Stimulated activated CD8-positive, alpha-beta memory T cell treated with anti-CD3 and anti-CD28 coated beads, Interleukin-12 subunit alpha, Interleukin-12 subunit beta, amount 100 ng/mL, for 4 hours (primary cell): ENCODE results near the gene SGK1.
"Not testable (repeated sequence)": the region's sequence is repeated elsewhere in the genome, so short reads cannot be mapped to it uniquely, and the experiment has no call there.

Source experiments
- DNase-seq: peaks from one replicate; pipeline ENCODE4 v3.0.0-alpha.2; 2020; ENCODE audit warnings: low read depth

Gene SGK1

GRCh38 chr6:134303891-134304290, 14.0 kb downstream of the SGK1 start:
- no peak for DNase-seq

DNA sequence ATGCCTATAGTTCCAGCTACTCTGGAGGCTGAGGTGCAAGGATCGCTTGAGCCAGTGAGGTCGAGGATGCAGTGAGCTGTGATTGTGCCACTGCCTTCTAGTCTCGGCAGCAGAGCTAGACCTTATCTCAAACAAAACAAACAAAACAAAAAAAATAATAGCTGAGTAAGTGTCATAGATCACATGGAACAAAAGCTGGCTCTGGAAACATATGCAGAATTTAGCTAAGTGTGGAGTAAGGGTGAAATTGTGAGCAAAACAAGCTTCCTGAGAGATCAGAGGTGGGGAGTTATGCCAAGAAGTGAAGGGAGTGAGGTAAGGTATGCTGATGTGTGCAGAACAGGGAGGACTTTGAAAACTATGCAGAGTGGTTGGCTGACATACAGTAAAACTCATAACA, 18.7 kb downstream of the SGK1 start:
- no peak for DNase-seq

DNA sequence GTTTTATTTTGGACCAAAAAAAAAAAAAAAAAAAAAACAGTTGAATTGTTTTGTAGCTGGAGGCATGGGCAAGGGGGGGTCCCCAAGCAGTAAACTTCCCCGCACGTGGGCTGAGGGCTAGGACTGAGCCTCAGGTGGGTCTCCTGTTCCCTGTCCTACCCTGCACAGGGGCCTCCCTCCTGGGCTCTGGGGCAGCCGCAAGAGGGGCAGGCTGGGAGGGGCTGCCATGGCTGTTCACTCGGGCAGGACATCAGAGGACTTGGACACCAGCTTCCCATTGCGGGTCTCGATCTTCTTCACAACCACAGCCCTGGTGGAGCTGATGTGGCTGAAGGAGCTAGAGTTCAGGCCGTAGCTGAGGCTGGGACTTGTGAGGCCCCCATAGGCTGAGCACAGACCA, 21.1 kb downstream of the SGK1 start:
- no peak for DNase-seq

DNA sequence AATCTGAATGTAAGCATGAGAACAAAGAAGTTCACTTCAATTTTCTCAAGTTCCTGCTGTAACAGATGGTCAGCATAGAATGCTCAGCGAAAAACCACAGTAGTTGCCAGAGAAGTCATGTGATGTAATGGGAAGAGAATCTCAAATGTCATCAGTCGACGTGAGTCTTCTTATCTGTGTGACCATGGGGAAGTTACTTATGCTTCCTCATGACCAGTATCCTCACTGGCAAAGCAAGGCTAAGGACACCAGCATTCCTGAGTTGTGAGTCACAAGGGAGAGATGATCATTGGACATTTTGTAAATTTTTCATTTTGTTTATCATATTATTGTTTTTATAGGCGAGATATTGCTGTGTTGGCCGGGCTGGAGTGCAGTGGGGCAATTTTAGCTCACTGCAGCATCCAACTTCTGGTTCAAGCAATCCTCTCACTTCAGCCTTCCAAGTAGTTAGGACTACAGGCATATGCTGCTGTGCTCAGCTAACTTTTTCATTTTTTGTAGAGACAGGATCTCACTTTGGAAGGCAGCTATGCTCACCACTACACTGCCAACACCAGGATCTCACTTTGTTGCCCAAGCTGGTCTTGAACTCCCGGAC, 21.9 kb downstream of the SGK1 start:
- no peak for DNase-seq

DNA sequence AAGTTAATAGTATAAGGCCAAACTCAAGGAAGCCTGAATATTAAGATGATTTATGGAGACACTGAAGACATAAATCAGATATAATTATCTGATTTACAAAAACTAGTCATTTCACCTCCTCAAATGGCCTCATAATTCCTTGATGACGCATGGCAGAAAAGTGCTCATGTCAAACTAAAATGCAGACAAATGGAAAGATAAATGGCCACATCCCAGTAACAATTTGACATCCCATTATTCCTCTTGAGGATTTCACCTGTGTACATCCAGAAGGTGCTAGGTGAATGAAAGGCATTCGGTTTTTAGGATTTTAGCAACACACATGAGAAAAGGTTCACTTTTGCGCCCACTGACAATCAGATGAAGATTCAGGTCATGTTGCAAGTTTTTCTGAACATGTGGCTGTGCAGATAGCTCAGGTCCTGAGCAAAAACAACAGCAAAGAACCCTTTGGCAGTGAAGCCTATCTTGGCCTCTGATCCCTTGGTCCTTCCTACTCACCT, 24.2 kb downstream of the SGK1 start:
- no peak for DNase-seq

DNA sequence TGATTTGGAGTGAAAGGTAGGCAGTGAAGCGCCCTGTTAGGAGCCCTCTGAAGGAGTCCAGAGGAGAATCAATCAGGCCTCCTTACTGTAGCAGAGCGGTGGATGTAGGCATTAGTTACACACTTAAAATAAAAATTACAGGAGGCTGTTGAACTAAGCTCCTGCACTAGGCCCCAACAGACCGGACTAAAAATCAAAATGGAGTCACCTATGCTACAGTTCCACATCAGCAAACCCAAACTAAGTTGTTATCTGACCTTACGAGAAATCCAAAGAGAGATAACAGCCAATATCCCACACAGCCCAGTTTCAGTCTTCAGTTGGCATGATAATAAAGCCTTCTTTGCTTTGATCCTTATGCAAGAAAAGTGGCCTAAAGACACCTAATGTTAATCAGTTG, 26.8 kb downstream of the SGK1 start:
- DNase-seq: no peak

GRCh38 chr6:134289204-134289575, 28.7 kb downstream of the SGK1 start:
- DNase-seq: no peak

DNA sequence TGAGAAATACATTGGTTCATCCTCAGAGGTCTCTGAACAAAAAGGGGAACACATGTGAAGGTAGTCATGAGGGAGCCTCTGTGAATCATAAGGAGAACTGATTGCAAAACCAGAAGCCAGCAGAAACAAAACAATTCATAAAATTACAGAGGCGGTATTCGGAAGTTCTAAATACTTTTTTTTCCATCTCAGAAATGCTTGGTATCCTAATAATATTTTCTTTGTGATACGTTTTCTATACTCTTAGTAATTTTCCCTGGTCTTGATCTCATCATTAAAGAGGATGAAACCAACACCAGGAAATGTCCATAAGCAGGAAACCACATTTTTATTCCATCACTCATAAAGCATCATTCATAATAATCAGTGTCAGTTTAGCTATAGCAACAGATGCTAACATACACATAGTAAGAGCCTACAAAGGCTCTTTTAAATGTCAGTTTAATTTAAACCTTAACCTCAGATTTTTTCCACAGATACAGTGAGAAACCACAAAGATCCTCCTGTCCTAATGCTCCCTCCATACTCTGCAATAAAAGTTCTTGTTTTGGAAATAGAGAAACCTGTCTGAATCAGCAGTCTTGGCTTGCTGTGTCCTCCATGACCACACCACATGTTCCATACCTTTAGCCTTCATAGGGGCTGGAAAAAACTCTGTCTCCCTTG, 29.2 kb downstream of the SGK1 start:
- no peak for DNase-seq

DNA sequence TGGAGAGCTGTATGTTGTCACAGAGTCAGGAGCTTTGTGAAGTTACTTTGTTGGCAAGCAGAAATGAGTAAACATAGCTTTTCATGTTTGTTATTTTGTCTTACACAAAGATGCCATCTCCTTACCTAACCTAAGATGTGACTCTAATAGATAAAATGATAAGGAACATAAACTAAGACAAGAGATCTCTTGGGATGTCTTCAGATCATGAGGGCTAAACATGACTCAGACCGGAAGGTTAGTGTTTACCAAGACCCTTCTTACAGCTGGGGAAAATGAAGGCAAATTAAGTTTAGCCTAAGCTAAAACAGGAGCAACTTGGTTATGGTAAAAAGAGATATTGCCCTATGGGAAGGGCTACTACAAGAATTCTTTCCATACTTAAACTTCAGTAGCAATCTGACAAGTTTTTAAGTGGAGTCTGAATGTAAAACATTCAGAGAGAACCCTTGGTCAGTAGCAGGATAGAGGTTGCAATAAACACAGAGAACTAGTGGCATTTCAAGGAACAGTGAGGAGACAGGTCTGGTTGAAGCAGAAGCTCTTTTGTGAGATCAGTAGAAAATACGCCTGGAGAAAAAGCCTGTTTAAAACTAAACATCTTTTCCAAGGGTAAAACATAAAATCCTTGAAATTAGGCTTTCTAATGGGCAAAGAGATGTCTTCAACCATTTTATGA, 29.9 kb downstream of the SGK1 start:
- DNase-seq: no peak

- DNase-seq: no peak
These were observed 35.1 kb downstream of the SGK1 start for GRCh38 chr6:134282816-134283215.

DNA sequence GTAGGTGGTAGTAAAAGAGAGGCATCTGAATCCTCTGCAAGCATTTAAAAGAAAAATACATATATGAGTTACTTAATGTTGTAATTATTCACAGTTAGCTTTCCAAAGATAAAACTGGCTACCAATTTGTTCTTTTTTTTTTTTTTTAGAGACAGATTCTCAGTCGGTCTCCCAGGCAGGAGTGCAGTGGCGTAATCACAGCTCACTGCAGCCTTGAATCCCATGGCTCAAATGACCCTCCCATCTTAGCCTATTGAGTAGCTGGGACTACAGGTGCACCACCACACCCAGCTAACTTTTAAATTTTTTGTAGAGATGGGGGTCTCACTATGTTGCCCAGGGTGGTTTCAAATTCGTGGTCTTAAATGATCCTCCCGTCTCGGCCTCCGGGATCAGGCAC, 36.5 kb downstream of the SGK1 start:
- no peak for DNase-seq

DNA sequence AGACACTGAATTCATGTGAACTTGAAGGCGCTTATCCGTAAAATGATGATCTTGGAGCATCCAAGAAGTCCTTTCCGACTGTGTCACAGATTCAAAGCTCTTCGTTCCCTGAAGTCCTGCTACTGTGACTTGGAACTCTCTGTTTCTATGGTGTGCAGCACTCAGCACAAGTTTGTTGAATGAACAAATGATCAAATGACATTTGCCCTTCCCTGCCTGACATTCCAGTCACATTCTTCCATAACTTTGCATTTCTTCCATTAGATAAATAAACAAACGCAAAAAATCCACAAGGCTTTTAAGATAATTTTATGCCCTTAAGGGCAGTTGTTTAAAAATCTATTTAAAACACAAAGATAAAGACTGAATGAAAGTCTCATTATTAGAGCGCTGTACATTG, 39.9 kb downstream of the SGK1 start:
- DNase-seq: no peak

DNA sequence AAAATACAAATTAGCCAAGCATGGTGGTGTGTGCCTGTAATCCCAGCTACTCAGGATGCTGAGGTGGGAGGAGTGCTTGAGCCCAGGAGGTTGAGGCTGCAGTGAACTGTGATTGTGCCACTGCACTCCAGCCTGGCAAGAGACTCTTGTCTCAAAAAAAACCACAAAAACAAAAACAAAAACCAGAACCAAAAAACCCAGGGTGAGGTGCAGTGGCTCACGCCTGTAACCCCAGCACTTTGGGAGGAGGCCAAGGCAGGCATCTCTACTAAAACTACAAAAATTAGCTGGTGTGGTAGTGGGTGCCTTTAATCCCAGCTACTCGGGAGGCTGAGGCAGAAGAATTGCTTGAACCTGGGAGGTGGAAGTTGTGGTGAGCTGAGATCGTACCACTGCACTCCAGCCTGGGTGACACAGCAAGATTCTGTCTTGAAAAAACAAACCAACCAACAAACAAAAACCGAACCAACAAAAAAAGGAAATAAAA, 41.0 kb downstream of the SGK1 start:
- DNase-seq: not testable (repeated sequence)

DNA sequence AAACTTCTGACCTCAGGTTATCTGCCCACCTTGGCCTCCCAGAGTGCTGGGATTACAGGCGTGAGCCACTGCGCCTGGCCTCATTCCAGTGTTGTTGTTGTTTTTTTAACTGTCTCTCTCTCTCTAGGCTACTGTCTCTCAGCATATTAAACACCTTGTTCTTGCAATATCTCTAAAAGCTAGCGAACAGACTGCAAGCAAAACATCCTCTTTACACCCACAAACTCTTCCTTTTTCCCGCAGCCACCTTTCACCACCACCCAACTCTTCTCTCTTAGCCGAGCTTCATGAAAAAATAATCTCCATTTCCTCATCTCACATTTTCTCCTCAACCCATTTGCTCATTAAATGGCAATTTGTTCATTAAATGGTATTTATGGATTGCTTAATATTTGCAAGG, 45.5 kb downstream of the SGK1 start:
- no peak for DNase-seq

- no peak for DNase-seq
These were observed 50.0 kb downstream of the SGK1 start for GRCh38 chr6:134267917-134268361.

- no peak for DNase-seq
These were observed 51.1 kb downstream of the SGK1 start for GRCh38 chr6:134266776-134267175.

DNA sequence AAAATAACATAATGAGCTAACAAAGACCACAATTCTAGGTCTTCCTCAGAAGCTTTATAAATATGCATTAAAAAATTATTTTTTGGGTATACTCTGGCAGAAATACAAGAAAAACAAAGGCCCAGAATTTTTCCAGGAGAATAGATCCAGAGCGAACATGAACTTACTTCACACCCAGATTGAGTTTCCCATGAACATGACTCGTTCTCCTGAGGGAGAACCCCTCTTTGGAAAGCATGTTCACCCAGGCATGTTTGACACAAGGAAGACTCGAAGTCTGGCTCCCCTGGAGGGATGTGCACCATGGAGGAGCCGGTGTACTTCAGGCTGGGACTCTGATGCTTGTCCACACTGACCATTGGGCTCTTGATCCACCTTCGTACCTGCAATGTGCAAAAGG, 56.1 kb downstream of the SGK1 start:
- no peak for DNase-seq

- DNase-seq: no peak
These were observed 59.0 kb downstream of the SGK1 start for GRCh38 chr6:134258849-134259306.

DNA sequence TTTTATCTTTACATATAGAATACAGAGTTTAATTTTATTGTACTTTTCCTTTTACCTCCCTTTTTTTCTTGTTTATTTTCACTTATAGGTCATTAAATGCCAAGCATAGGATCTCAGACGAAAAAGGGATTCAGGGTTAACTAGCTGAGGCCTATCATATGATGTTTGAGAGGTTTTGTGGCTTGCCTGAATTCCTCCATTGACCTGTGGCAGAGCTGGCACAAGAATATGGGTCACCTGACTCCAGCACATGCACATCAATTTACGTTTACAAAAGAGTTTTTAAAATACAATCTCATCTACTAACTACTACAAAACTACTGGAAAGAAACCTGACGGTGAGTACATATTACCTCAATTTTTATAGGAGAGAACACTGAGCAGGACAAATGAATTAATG, 60.4 kb downstream of the SGK1 start:
- DNase-seq: no peak

- DNase-seq: no peak
These were observed 61.0 kb downstream of the SGK1 start for GRCh38 chr6:134256862-134257261.

DNA sequence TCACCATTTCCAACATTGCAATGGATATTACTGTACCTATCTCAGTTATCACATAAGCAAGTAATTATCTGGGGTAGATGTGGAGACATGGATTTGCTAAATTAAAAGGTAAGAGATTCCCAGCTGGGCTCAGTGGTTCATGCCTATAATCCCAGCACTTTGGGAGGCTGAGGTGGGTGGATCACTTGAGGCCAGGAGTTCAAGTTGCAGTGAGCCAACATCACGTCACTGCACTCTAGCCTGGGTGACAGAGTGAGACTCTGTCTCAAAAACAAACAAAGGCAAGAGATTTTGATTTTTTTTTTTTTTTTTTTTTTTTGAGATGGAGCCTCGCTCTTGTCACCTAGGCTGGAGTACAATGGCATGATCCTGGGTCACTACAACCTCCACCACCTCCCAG, 62.6 kb downstream of the SGK1 start:
- not testable (repeated sequence) for DNase-seq

DNA sequence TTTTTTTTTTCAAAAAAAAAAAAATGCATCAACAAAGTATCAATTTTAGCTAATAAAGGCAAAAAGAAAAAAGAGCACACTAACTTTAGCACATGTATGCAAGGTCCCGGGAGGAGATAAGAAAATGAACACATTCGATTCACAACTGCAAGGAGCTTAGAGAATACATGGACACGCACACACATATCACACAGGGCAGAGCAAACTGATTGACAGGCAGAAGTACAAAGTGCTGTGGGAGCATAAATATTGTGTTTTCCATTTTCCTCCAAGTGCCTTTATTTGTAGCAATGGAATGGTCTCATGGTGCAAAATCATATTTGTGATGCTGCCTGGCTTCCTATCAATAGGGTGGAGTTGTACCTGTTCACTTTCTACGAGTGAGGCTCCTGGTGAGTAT, 63.8 kb downstream of the SGK1 start:
- no peak for DNase-seq

- DNase-seq: no peak
These were observed 64.2 kb downstream of the SGK1 start for GRCh38 chr6:134253681-134254080.
